BJ (cell line): Measurements from ENCODE around the gene FAM162A. TPM values are rescaled to one million over a fixed set of nuclear protein-coding genes. Genes with fewer than 3 reads are reported as not detected.

Experiments used
- CTCF ChIA-PET: fragments of 350-600 bp; formaldehyde crosslinking; extraction: SDS; loops from one replicate; lab custom pipeline; 2021; ENCODE audit warnings: antibody characterized with exemption, inconsistent platforms; lab: Yijun Ruan, JAX
- POLR2A ChIA-PET: fragments of 300-600 bp; sonication (Branson Sonifier 250); formaldehyde crosslinking; extraction: SDS; loops from one replicate; lab custom pipeline; 2021; ENCODE audit warnings: antibody characterized with exemption; lab: Charles Lee
- DNase-seq: peaks from one replicate; pipeline ENCODE4 v3.0.0-alpha.2; 2011; ENCODE audit warnings: low read depth
- H3K27me3 ChIP-seq: 2 replicates; pipeline ENCODE4 v1.6.0; 2011; ENCODE audit warnings: low read length; ENCODE audit not compliant: control insufficient read depth, insufficient read depth
- H3K36me3 ChIP-seq: 2 replicates; pipeline ENCODE4 v1.5.1; 2011; ENCODE audit warnings: low read length; ENCODE audit not compliant: control insufficient read depth, insufficient read depth
- H3K4me3 ChIP-seq: 2 replicates; pipeline ENCODE4 v1.5.1; 2011; ENCODE audit warnings: low read depth, mild to moderate bottlenecking, control low read depth, low read length
- CTCF ChIP-seq: IDR thresholded peaks from 2 replicates; pipeline ENCODE4 v1.5.1; 2011; ENCODE audit warnings: low read depth, mild to moderate bottlenecking, control low read depth, inconsistent platforms, low read length, moderate library complexity; ENCODE audit not compliant: insufficient read depth
- polyA plus RNA-seq: library from polyadenylated mRNA; depleted of rRNA; stranded (reverse); fragments of >200 nt; gene quantifications from 2 replicates; pipeline ENCODE4 v1.2.3, GENCODE V29; 2011

Gene FAM162A
- polyA plus RNA-seq, 1 experiment, result 23.9 TPM

- no peak overlapping the region for H3K4me3 ChIP-seq
- TF ChIP-seq CTCF, result no peak
- H3K36me3 ChIP-seq, result 0 out of 2 replicates have a peak, but pooled peaks cover 1% of the 10 kb centered on the region
- ChIA-PET CTCF (interaction anchor here (1.7 to 1.8 kb wide), 2 partner anchors 9 to 13 kb away, joined by 5 to 10 read pairs; no protein-coding TSS in a partner anchor), POLR2A (no interaction called here)
- no peak for DNase-seq
- H3K27me3 ChIP-seq, result no peaks in the 10 kb centered on the region
Measured at GRCh38 chr3:122406198-122406597, 22.2 kb downstream of the FAM162A start.

- DNase-seq, result no peak
- POLR2A ChIA-PET, result no interaction called here
- CTCF ChIA-PET, result interaction anchor here (0.7 to 1.9 kb wide), 3 partner anchors 15 to 271 kb away, joined by 3 to 7 read pairs (median 3); no protein-coding TSS in a partner anchor
- no peak overlapping the region for H3K4me3 ChIP-seq
- TF ChIP-seq CTCF, result no peak
- peaks cover 1% of the 10 kb centered on the region; the same call in 1 of the 2 replicates for H3K36me3 ChIP-seq
- H3K27me3 ChIP-seq, result no peaks in the 10 kb centered on the region
Measured at GRCh38 chr3:122407946-122408345, 24.0 kb downstream of the FAM162A start.

- ChIA-PET POLR2A (no interaction called here), CTCF (interaction anchor here (0.6 to 1.9 kb wide), 3 partner anchors 16 to 973 kb away, joined by 3 to 7 read pairs (median 3); no protein-coding TSS in a partner anchor)
- no peaks in the 10 kb centered on the region for H3K27me3 ChIP-seq
- DNase-seq, result no peak
- no peak for TF ChIP-seq CTCF
- peaks cover 1% of the 10 kb centered on the region; the same call in 1 of the 2 replicates for H3K36me3 ChIP-seq
- no peak overlapping the region for H3K4me3 ChIP-seq
Measured at GRCh38 chr3:122409446-122409845, 25.5 kb downstream of the FAM162A start.

- Histone ChIP-seq H3K4me3 (no peak overlapping the region), H3K27me3 (no peaks in the 10 kb centered on the region), H3K36me3 (no peaks in the 10 kb centered on the region; the same call in 1 of the 2 replicates)
- no peak for DNase-seq
- no peak for TF ChIP-seq CTCF
- POLR2A ChIA-PET, result no interaction called here
- CTCF ChIA-PET, result no interaction called here
Measured at GRCh38 chr3:122410111-122410510, 26.1 kb downstream of the FAM162A start.

GRCh38 chr3:122410639-122411038 is 26.7 kb downstream of the FAM162A start:
- POLR2A ChIA-PET, result no interaction called here
- Histone ChIP-seq H3K27me3 (no peaks in the 10 kb centered on the region), H3K36me3 (no peaks in the 10 kb centered on the region; the same call in 1 of the 2 replicates), H3K4me3 (no peak overlapping the region)
- DNase-seq, result no peak
- TF ChIP-seq CTCF, result no peak
- CTCF ChIA-PET, result no interaction called here
